ENCODE measurements around the gene PDGFC. TPM values are rescaled to one million over a fixed set of nuclear protein-coding genes. Genes with fewer than 3 reads are reported as not detected.

PDGFC gene
- total RNA-seq, 1 donor from 2014 or later: 4.4 TPM

DNA sequence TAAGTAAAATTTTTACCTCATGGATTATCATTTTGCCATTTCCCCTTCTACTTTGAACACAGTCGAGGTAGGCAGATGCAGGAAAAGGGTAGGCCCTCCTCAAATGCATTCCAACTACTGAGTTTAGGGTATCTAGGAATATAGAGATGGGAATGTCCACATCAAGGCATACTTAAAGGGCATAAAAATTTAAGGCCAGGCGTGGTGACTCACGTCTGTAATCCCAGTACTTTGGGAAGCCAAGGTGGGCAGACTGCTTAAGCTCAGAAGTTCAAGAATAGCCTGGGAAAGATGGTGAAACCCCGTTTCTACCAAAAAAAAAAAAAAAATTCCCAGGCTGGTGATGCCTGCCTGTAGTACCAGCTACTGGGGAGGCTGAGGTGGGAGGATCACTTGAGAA, 146.5 kb downstream of the PDGFC start:
- no peak for ATAC-seq

DNA sequence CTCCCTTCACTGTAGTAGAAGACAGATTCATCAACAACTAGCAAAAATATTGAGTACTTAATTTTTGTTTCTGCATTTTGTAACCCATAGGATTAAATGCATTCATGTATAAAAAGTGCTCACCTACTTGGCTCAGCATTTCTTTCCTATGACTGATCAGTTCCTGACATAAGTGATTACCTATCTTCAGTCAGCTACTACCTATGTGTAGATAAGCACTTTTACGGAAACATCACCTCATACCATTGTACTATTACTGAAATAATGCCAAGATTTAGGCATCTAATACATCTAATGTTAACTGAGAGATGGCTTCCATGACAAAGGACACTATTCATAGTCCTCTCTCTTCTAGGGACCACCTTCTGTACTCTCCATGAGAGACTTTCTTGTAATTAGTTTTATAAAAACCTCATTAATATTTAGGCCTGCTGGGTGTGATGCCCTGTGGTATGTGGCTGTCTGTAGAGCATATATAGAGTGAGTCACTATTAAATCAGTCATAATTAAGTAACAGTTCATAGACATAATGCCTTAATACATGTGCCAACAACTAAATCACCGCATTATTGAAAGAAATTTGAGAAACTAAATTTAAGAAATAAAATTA, 147.0 kb downstream of the PDGFC start:
- peak; percentile 95 for ATAC-seq

DNA sequence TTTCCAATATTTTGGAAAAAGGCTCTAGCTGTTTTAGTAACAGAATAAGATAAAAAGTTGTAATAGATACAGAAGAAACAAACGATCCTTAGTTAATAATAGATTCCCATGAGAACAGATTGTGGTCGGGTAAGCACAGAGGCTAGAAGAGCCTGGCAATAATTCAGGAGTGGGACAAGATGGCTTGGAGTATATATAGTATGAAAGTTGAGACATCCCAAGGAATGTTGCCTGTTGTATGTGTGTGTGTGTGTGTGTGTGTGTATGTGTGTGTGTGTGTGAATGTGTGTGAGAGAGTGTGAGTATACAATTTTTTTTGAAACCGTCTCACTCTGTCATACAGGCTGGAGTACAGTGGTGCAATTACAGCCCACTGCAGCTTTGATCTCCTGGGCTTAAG, 150.7 kb downstream of the PDGFC start:
- no peak for ATAC-seq

DNA sequence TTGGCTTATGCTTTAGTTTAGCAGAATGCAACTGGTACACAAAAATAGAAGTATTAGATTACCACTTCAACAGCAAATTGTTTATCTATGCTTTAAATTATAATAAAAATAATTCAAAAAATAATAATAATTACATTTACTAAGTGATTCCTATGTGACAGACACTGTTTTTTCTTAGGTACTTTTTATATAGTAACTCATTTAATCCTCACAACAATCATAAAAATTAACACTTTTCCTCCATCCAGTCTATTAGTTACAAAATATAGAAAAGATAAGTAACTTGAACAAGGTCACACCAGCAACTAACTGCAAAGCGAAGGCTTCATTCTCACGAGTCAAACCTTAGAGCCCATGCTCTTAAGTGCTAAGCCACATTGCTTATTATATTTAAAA, 155.2 kb downstream of the PDGFC start:
- ATAC-seq: no peak

DNA sequence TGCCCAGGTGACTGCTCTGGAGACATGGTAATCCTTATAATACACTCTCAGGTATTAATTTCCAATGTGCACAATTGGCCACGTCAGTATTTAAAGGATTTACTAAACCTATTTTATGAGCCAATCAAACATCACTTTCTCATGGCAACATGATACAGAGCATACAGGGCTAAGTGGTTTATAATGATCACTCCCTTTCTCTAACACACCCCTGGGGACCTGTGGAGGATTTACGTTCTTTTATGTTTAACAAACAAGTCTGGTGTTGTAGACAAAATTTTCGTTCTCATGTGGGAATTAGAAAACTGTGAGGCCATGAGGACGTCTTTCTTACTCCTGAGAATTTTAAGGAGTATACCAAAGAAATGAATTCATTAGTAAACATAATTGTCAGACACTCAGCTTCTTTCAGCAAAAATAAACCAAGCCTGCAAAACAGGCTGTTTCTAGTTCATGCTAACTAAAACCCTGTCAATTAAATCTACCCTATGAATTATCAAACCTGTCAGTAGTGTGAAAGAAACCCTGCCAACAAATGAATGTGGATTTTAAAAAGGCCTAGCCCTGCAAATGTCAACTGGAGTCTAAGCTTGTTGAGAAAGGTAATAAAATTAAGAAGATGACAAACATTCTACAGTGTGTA, 155.8 kb downstream of the PDGFC start:
- peak; percentile 90 for ATAC-seq

DNA sequence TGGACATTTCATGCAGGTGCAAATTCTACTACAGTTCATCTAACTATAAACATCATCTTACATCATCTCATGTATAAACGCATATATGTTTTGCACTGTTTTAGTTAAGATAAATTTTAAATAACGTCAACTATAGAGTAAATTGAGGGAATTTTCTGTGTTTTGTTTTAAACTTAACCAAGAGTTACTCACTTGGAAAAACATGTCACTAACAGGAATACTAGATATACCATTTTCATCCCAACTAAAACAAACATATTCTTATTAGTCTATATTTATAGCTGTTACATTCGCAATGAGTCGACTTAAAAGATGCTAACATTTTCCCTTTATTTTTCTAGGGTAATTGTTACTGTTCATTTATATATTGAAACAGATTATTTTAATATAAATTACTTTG, 159.6 kb downstream of the PDGFC start:
- no peak for ATAC-seq

DNA sequence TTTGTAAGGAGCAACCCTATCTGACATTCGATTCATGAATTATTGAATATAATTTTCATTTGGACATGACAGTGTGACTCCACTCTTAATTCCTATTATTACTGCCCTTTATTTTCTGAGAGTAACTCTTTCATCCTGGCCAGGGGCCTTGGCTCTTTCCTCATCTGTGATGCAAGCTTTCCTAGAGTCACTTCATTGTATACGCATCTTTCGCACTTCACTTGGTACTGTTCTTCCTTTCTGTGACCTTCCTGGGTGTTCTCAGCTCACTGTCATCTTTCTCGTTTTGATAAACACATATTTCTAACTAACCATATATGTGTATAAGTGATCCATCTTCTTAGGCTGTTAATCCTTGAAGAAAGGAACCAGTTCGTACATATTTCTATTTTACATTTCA, 160.3 kb downstream of the PDGFC start:
- ATAC-seq: no peak

DNA sequence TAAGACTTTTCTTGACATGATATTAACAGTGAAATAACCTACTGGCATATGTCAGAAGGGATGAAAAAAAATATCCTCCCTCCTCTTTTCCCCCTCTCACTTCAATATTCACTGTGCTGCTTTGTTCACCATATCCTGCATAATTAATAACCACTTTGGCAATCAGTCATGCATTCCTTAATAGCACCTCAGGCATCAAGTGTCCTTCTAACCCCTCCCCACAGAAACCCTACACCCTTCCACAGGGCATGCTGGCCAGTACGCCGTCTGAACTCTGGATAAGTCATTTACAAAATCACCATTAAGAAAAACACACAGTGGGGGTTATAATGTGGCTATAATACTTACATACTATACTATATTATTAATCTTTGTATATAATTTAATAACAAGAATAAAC, 165.9 kb downstream of the PDGFC start:
- no peak for ATAC-seq

DNA sequence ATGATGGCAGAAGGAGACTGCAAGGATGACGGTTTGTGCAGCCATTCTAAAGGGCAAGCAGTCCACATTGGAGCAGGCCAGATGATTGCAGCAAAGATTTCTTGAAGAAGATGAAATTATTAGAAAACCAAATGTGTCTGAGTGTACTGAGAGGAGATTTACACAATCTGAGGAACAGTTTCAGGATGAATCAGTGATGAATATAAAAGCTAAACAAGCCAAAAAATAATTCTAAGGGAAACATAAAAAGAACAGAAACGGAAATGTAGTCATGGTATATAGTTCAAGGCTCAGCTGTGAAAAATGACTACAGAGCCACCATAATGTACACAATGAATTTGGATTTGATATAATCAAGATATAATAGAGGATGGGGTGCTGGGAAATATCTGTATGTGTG, 168.5 kb downstream of the PDGFC start:
- no peak for ATAC-seq

DNA sequence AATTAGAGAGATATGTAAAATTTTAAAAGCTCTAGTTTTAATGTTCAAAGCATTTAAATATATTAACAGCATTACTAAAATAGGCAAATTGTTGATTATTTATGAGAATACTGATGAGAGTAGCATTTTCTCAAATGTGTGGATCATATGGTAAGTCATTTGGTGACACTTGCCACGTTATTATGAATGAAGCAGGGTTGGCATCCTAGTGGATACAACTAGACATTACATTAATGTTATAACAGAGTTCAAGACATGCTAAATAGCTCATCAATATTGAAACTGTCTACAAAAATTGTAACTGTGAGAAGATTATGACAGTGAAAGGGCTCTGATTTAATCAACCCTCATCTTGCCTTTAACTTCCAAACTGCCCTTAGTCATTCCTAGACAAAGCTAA, 171.1 kb downstream of the PDGFC start:
- ATAC-seq: no peak

DNA sequence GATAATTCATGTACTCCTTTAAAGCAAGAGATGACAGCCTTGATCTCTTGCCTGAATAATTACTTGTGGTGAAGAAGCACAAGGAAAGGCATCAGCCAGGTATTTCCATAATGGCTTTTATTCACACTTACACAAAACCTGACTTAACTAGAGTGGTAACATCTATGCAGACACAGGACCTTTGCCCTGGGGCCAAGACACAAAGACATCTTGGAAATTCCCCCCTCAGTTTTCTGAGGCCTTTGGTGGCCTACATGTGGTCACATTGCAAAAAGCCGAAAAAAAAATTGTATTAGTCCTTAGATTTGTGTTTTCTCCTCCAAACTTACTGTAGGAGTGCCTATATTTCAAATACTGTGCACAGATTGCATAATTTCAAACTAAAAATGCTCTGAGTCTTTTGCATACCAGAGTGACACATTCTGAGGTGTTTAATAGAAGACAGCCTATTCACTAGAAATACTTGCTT, 172.4 kb downstream of the PDGFC start:
- no peak for ATAC-seq

DNA sequence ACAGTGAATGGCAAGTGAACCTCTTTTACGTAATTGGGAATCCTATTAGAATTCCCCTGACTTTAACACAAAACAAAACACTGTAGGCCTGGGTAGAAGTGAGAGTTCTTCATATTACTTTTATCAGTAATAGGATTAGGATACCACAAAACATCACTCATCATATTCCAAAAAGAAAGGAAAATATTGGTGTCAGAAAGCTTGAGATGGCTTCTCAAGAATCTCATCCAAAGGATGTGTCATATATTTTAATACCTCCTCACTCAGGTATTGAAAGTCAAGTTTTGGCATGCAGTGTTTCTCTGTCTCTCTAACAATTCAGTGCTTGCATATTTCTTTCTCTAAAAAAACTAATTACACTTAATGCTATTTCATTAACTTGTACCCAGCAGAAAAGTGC, 173.2 kb downstream of the PDGFC start:
- ATAC-seq: peak; percentile 66

DNA sequence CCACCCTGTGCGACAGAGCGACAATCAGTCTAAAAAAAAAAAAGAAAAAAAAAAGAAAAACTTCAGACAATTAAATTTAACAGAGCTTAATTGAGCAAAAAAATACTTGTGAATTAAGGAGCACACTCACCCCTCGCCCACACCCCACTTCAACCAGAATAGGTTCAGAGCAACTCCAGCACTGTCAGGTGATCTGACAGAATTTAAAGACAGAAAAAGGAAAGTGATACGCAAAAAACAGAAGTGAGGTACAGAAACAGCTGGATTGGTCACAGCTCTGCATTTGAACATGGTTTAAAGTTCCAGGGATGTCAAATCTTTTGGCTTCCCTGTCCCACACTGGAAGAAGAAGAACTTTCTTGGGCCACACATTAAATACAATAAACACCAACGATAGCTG, 174.4 kb downstream of the PDGFC start:
- ATAC-seq: no peak

DNA sequence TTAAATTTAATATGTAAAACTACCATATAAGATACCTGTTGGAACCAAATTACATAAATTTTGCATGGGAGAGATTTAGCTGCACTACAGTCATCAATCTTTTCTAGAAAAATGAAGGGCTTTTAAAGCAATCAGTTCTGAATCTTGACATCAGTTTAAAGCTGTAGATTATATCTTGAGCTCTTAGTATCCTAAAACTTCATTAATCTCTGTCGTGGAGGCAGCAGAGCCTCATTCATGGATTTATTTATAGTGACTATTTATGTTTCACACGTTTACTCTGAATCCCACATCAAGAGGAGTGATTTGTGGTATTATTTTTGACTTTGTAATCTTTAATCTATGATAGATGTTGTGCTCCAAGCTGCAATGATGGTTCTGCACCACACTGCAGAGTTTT, 175.9 kb downstream of the PDGFC start:
- no peak for ATAC-seq

DNA sequence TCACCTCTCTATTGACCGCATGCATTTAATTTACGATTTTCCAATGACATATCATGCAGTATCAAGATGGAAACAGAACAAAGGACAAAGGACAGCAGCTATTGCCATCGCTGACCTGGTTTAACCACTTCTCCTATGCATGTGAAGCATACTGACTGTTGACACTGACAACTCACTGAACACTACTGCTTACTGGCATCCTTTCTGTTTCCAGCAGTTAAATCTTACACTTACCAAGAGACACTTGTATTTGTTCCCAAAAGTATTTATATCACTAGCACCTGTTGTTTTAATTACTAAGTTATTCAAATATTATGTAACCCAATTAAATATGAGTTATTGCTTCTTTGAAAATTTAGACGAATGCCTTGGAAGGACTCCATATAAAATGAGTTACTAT, 176.7 kb downstream of the PDGFC start:
- no peak for ATAC-seq

DNA sequence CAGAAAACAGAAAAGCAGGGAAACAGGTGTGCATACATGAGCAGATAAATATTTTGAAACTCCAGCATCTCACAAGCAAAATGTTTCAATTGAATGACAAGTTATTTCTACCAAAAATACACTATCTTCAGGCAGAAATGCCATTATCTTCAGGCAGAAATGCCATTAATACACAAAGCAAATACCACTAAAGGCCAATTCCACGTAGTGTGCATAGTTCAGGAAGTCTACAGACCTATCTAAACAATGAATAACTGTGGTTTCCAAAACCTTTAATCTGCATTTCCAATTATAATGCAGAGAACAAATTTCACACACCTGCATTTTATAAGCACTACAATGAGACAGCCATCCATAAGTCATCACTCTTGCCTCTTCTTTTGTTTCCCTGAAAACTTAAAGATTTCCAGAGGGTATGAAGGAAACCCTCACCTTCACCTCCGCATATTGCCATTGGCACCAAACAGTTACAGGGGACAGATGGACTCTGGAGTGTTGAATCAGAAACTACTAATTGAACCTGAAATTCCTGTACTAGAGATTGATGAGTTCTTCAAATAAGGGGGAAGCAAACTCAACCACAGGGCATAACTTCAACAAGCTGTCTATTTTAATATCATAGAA, 179.0 kb downstream of the PDGFC start:
- ATAC-seq: no peak

DNA sequence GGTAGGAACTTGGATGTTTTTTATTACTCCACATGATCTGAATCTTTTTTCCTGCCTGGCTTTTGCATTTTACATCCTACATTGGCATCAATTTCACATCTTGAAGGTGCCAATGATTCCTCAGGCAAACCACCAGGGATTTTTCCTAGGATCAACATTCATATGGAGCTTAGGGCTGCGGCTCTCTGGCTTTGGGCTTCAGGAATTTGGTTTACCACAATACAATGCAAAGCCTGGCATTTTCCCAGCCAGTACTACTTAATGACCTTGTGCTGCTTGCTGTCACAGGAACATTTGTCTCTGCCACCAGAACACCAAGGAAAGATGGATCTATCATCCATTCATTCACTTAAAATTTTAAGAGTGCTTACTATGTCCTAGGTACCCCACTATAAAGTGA, 180.7 kb downstream of the PDGFC start:
- no peak for ATAC-seq

DNA sequence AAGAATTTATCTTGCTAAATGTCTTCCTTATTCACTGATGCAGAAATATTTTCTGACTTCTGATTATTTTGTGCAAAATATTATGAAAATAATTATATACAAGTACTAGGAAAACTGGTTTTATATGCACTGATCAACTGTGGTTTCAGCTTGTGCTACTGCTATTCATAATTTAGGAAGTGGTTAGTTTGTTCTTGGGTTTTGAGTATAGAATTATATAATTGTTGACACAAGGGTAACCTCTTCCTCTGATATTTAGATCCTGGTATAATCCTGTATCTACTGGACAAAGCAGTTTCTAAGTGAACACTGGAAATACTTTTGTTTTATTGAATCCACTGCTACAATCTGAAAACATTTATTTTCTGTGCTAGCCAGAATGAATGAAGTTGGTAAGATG, 182.8 kb downstream of the PDGFC start:
- no peak for ATAC-seq

DNA sequence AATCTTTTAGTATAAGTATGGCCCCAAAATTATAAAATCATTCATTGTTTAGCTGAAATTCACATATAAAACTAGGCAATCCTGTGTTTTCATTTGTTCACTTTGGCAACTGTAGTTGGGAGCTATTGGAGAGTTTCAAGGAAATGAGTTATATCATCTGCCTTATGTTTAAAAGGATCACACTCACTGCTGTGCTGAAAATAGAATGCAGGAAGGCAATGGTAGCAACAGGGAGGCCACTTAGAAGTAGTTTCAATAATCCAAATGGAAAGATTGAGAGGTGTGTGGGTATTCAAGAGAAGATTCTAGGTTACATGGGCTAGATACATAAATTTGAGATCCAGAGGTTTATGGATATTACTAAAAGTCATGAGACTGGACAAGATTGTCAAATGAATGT, 184.9 kb downstream of the PDGFC start:
- ATAC-seq: no peak

DNA sequence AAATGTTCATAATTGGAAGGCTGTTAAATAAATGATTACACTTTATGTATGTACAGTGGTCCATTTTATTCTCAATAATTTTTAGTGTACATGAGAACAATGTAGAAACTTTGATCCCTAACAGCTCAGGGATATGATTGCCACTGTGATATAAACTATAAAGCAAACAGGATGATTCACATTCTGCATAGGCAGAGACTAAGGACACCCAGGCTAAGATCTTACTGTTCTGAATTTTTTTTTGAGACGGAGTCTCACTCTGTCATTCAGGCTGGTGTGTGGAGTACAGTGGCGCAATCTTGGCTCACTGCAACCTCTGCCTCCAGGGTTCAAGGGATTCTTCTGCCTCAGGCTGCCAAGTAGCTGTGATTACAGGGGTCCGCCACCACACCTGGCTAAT, 186.6 kb downstream of the PDGFC start:
- ATAC-seq: no peak

DNA sequence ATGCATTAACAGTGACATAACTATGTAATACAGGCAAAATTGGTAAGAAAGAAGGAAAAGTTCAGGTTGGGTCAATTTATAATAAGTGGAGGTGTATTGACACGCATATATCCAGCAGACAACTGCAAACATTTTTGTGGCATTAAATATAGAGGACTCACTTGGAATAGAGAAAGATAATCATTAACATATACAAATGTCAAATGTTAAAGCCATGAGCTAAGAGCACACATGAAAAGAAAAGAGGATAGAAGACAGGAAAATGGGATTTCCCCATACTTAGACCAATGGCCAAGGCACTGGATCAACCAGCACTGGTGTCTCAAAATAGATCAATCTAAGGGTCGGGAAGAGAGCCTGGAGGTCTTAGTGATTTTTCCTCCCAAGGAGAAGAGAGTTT, 187.6 kb downstream of the PDGFC start:
- ATAC-seq: no peak

DNA sequence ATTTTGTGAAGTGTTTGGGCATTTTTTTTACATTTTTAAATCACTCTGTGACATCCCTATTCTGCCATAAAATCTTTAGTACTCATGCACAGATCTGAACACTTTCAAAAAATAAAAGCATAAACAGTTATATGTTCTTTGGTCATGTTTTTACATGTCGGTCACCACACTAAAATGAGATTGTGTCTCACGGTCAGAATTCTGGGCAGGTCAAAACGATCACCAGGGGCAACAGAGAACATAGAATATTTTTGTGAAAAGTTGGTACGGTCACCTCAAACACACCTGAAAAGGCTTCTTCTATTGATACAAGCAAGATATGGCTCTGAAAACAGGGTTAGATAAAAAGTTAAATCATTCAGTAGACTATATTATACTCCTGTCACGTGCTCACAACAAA, 189.1 kb downstream of the PDGFC start:
- no peak for ATAC-seq

DNA sequence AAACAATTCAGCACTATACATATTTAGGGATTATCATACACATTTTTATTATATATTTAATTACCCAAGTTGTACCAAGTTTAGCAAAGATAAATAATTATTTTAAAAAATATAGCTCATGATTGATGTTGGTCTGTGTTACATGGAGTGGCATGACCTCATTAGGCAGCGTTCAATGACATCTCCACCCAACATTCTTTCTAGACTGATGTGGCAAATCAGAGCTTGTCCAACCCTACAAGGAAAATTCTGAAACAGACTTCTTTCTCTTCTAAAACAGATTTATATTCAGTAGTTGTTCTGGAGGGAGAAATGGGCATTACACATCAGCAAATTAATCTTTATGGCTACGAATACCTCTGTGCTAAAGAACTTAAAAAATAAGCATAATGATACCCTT, 189.7 kb downstream of the PDGFC start:
- peak; percentile 81 for ATAC-seq

DNA sequence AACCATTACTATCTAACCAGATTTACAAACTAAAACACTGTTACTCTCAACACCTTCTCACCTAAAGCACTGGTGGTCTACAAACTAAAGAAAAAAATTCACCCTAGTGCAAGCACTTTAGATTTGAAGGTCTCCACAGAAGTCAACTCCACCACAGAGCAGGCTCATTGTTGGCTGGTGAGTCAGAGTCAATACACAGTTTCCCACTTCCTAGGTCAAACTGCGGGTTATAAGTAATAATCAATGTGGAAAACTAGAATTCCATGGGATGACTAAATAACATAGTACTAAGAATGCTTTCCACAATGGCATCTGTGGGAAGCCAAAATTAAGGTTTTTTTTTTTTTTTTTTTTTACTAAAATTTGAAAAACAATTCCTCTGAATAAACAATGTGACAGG, 191.8 kb downstream of the PDGFC start:
- ATAC-seq: no peak

DNA sequence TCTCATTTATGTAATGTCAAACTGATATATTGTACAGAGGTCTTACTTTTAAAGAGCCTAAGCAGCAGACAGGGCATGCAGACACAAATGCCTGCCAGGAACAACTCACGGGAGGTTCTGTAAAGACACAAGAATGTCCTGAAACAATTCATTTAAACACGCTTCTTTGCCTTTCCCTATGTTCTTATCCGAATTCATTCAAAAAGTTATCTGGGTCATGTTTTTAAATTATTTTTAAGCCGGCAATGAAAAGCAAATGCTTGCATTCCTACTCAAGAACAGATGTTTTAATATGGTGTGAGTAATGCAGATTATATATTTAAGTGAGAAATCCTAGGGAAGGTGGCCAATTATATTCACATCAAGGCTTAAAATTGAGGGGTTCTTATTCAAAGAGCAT, 192.6 kb downstream of the PDGFC start:
- no peak for ATAC-seq

Data from esophagus mucosa (tissue), 1 donor.